Frontal cortex (tissue), 4 donors: ENCODE results near the gene DCTN2. TPM values are rescaled to one million over a fixed set of nuclear protein-coding genes. Genes with fewer than 3 reads are reported as not detected.
"Not testable (repeated sequence)": the region's sequence is repeated elsewhere in the genome, so short reads cannot be mapped to it uniquely, and the experiment has no call there.

Experiments used
- DNase-seq, 2 donors: peaks; one replicate each; pipeline ENCODE4 v3.0.0; 2012; ENCODE audit warnings: low spot score in 2 of 2
- FAIRE-seq: peaks from 2 replicates; lab custom pipeline; 2012; peaks lifted over from hg19 to GRCh38; lab: Jason Lieb, UNC
- total RNA-seq: library from RNA; depleted of rRNA; stranded (reverse); fragments of >200 nt; gene quantifications from one replicate; pipeline ENCODE4 v1.2.3, GENCODE V29; 2014
- donor health status: control.
- donor health status: control.
- donor health status: control.

Gene DCTN2
- 136 TPM for total RNA-seq

- DNase-seq (peak; percentile 96 to 99), FAIRE-seq (no peak)
Measured at GRCh38 chr12:57546438-57547287, at the start of gene DCTN2. Gene DCTN2, minus strand, starts transcription at chr12:57547192. Its CDS starts 129 bp downstream, at chr12:57547063.

GRCh38 chr12:57593187-57593586, 46.2 kb upstream of the DCTN2 start:
- FAIRE-seq (no peak), DNase-seq (no peak)

GRCh38 chr12:57592551-57593165, 45.7 kb upstream of the DCTN2 start:
- DNase-seq: no peak
- no peak for FAIRE-seq

- DNase-seq (no peak), FAIRE-seq (no peak)
Measured at GRCh38 chr12:57591782-57592325, 44.9 kb upstream of the DCTN2 start.

- no peak for FAIRE-seq
- DNase-seq: peak; percentile 79 to 87
Measured at GRCh38 chr12:57590864-57591781, 44.1 kb upstream of the DCTN2 start, which contains the start of gene PIP4K2C. Gene PIP4K2C, plus strand, starts transcription at chr12:57591192. Its CDS starts 98 bp downstream, at chr12:57591290.

- no peak for DNase-seq
- no peak for FAIRE-seq
Measured at GRCh38 chr12:57590479-57590863, 43.5 kb upstream of the DCTN2 start.

- FAIRE-seq, DNase-seq: not testable (repeated sequence)
Measured at GRCh38 chr12:57588951-57589610, 42.1 kb upstream of the DCTN2 start.

GRCh38 chr12:57586832-57587429, 39.9 kb upstream of the DCTN2 start:
- FAIRE-seq (no peak), DNase-seq (no peak)

- no peak for FAIRE-seq
Measured at GRCh38 chr12:57586128-57586527, 39.1 kb upstream of the DCTN2 start.

GRCh38 chr12:57585156-57585555, 38.2 kb upstream of the DCTN2 start:
- no peak for DNase-seq

More at GRCh38 chr12:57586128-57586527, 39.1 kb upstream of the DCTN2 start:
- no peak for DNase-seq

GRCh38 chr12:57584690-57585089, 37.7 kb upstream of the DCTN2 start:
- DNase-seq: no peak
- no peak for FAIRE-seq

More at GRCh38 chr12:57585156-57585555, 38.2 kb upstream of the DCTN2 start:
- FAIRE-seq: no peak

GRCh38 chr12:57584050-57584449, 37.1 kb upstream of the DCTN2 start:
- DNase-seq: no peak

GRCh38 chr12:57583008-57583831, 36.2 kb upstream of the DCTN2 start:
- FAIRE-seq: no peak
- peak; percentile 68 to 84 for DNase-seq

More at GRCh38 chr12:57584050-57584449, 37.1 kb upstream of the DCTN2 start:
- no peak for FAIRE-seq

GRCh38 chr12:57582440-57582839, 35.4 kb upstream of the DCTN2 start:
- FAIRE-seq (no peak), DNase-seq (no peak)

GRCh38 chr12:57581802-57582201, 34.8 kb upstream of the DCTN2 start:
- no peak for DNase-seq
- FAIRE-seq: no peak

- FAIRE-seq (no peak), DNase-seq (no peak)
Measured at GRCh38 chr12:57580466-57580795, 33.4 kb upstream of the DCTN2 start.

GRCh38 chr12:57579677-57580465, 32.9 kb upstream of the DCTN2 start:
- no peak for FAIRE-seq

More at GRCh38 chr12:57579677-57580465, 32.9 kb upstream of the DCTN2 start:
- DNase-seq: no peak
